Measurements from ENCODE around the gene RAX2. TPM values are rescaled to one million over a fixed set of nuclear protein-coding genes. Genes with fewer than 3 reads are reported as not detected.

Gene RAX2
- total and polyA plus RNA-seq, 9 donors, result 0.13 TPM; not detected in 7

DNA sequence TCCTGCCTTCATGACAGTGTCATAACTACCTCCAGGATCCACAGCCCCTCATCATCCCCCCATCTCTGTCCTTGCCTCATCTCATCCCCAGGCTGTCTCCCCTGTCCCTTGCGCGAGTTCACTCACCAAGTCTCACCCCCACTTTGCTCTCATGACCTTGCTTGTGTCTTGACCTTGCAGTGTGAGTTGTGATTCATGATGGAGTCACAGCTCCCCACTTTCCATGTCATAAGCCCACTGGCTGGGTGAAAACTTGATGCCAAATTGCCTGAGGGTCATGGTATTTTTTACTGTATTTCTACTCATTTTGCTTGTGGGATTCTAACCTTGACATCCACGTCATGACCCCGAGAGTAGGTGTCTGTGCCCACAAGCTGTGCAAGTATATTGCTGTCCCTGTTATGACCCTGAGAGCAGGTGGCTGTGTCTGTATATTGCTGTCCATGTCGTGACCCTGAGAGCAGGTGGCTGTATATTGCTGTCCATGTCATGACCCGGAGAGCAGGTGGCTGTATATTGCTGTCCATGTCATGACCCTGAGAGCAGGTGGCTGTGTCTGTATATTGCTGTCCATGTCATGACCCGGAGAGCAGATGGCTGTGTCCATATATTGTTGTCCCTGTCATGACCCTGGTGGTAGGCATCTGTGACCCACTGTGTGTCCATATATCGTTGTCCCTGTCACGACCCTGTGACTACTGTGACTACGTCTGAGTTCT lies 34.4 kb downstream of the RAX2 start:
- no peaks in the 10 kb centered on the region for H3K9me3 ChIP-seq
- TF ChIP-seq POLR2A (IDR thresholded peaks at IDR 0.05) (no peak), EP300 (IDR thresholded peaks at IDR 0.05) (no peak), CTCF (IDR thresholded peaks at IDR 0.05) (no peak)
- no peak for DNase-seq
- no peaks in the 10 kb centered on the region for H3K27me3 ChIP-seq
- H3K4me3 ChIP-seq, result no peak overlapping the region
- H3K36me3 ChIP-seq, result no peaks in the 10 kb centered on the region
- no peaks in the 10 kb centered on the region for H3K4me1 ChIP-seq (ENCODE audit: insufficient read depth)
- intact Hi-C loops (cut with DNase I), result no loop called here
- 77 to 82% (median 78%) methylated on average over 10 of the region's 10 CpGs for WGBS, 3 donors
- H3K27ac ChIP-seq, result no peak overlapping the region

- no peaks in the 10 kb centered on the region for H3K27me3 ChIP-seq
- no peak overlapping the region for H3K4me3 ChIP-seq
- H3K4me1 ChIP-seq (ENCODE audit: insufficient read depth), result no peaks in the 10 kb centered on the region
- no peaks in the 10 kb centered on the region for H3K36me3 ChIP-seq
- WGBS, 3 donors, result 66 to 73% (median 73%) methylated on average over 21 of the region's 21 CpGs
- no peak overlapping the region for H3K27ac ChIP-seq
- H3K9me3 ChIP-seq, result no peaks in the 10 kb centered on the region
- intact Hi-C loops (cut with DNase I), result no loop called here
- TF ChIP-seq POLR2A (IDR thresholded peaks at IDR 0.05), result no peak
- TF ChIP-seq CTCF (IDR thresholded peaks at IDR 0.05), result no peak
- TF ChIP-seq EP300 (IDR thresholded peaks at IDR 0.05), result no peak
- DNase-seq, result no peak
These were observed 35.8 kb downstream of the RAX2 start for GRCh38 chr19:3736106-3736724.

- Histone ChIP-seq H3K27ac (no peak overlapping the region), H3K36me3 (no peaks in the 10 kb centered on the region), H3K4me3 (no peak overlapping the region), H3K27me3 (no peaks in the 10 kb centered on the region), H3K9me3 (no peaks in the 10 kb centered on the region), H3K4me1 (ENCODE audit: insufficient read depth) (no peaks in the 10 kb centered on the region)
- TF ChIP-seq EP300 (IDR thresholded peaks at IDR 0.05), result no peak
- TF ChIP-seq POLR2A (IDR thresholded peaks at IDR 0.05), result no peak
- no peak for TF ChIP-seq CTCF (IDR thresholded peaks at IDR 0.05)
- DNase-seq, result no peak
- intact Hi-C loops (cut with DNase I), result no loop called here
- 79 to 82% (median 81%) methylated on average over 14 of the region's 14 CpGs for WGBS, 3 donors
These were observed 37.8 kb downstream of the RAX2 start for GRCh38 chr19:3734310-3734600.

DNA sequence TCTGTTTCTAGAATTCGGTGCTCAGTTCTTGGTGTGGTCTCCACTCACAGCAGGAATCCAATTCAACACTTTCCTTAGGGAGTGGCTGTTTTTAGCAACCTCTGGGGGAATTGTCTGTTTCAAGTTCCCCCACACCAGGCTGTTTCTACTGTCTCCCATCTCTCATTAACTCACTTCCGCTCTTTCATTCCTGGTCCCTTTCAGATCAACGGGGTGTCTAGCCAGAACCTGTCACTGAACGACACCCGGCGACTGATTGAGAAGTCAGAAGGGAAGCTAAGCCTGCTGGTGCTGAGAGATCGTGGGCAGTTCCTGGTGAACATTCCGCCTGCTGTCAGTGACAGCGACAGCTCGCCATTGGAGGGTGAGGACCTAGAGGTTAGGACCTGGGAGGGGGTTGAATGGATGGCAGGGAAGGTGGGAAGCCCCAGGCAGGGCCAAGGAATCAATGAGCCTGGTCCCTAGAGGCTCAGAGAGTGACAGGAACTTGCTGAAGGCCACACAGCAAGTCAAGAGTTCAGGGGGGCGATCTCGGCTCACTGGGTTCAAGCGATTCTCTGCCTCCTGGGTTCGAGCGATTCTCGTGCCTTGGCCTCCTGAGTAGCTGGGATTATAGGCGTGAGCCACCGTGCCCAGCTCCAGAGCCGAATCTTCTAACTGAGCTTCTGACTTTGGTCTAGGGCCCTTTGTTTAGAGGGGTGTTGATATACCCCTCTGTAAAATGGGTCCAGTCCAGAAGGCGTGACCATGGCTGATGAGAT lies 38.3 kb downstream of the RAX2 start:
- intact Hi-C loops (cut with DNase I), result no loop called here
- no peak for DNase-seq
- Histone ChIP-seq H3K27ac (no peak overlapping the region), H3K9me3 (no peaks in the 10 kb centered on the region), H3K4me1 (ENCODE audit: insufficient read depth) (no peaks in the 10 kb centered on the region), H3K4me3 (no peak overlapping the region), H3K36me3 (no peaks in the 10 kb centered on the region), H3K27me3 (no peaks in the 10 kb centered on the region)
- TF ChIP-seq CTCF (IDR thresholded peaks at IDR 0.05) (no peak), EP300 (IDR thresholded peaks at IDR 0.05) (no peak), POLR2A (IDR thresholded peaks at IDR 0.05) (no peak)
- WGBS, 3 donors, result 74 to 81% (median 77%) methylated on average over 20 of the region's 20 CpGs

Data from ovary (tissue), 9 donors.